ENCODE results near the gene NLGN2.

NLGN2 gene

DNA sequence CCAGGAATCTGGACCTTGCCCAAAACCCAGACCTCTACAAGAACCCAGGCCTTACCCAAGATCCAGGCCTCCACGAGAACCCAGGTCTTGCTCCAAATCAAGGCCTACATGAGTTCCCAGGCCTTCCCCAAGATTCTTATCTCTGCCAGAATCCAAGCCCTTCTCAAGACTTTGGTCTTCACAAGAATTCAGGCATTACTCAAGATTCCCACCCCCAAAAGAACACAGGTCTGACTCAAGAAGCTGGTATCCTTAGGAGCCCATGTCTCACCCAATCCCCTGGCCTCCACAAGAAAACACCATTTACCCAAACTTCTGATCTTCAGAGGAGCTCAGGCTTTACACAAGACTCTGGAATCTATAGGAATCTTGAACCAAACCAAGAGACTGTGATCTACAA is 23.6 kb downstream of the NLGN2 start:
- no peak overlapping the region for H3K4me3 ChIP-seq (ENCODE audit: low read length)
- TF ChIP-seq, protein P1, sequence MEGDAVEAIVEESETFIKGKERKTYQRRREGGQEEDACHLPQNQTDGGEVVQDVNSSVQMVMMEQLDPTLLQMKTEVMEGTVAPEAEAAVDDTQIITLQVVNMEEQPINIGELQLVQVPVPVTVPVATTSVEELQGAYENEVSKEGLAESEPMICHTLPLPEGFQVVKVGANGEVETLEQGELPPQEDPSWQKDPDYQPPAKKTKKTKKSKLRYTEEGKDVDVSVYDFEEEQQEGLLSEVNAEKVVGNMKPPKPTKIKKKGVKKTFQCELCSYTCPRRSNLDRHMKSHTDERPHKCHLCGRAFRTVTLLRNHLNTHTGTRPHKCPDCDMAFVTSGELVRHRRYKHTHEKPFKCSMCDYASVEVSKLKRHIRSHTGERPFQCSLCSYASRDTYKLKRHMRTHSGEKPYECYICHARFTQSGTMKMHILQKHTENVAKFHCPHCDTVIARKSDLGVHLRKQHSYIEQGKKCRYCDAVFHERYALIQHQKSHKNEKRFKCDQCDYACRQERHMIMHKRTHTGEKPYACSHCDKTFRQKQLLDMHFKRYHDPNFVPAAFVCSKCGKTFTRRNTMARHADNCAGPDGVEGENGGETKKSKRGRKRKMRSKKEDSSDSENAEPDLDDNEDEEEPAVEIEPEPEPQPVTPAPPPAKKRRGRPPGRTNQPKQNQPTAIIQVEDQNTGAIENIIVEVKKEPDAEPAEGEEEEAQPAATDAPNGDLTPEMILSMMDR (conservative IDR thresholded peaks at IDR 0.05; ENCODE audit: low read depth, low read length) = no peak
- DNase-seq (ENCODE audit: low read depth) = no peak

DNA sequence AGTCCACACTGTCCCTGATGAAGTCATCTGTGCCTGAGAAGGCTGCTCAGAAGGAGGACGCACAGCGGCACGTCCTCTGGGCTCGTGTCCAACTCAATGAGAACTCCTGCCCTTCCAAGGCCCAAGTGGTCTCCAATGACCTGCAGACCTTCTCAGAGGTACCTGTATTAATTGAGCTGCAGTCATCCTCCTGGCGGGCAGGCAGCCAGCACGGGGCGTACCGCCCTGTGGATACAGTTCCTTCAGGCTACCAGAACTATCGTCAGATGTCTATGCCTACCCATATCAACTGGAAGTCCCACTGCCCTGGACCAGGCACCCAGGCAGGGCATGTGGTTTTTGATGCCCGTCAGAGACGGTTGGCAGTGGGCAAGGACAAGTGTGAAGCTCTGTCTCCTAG is 24.7 kb downstream of the NLGN2 start:
- no peak overlapping the region for H3K4me3 ChIP-seq (ENCODE audit: low read length)
- TF ChIP-seq, protein P1 (conservative IDR thresholded peaks at IDR 0.05; ENCODE audit: low read depth, low read length) = no peak
- DNase-seq (ENCODE audit: low read depth) = no peak

DNA sequence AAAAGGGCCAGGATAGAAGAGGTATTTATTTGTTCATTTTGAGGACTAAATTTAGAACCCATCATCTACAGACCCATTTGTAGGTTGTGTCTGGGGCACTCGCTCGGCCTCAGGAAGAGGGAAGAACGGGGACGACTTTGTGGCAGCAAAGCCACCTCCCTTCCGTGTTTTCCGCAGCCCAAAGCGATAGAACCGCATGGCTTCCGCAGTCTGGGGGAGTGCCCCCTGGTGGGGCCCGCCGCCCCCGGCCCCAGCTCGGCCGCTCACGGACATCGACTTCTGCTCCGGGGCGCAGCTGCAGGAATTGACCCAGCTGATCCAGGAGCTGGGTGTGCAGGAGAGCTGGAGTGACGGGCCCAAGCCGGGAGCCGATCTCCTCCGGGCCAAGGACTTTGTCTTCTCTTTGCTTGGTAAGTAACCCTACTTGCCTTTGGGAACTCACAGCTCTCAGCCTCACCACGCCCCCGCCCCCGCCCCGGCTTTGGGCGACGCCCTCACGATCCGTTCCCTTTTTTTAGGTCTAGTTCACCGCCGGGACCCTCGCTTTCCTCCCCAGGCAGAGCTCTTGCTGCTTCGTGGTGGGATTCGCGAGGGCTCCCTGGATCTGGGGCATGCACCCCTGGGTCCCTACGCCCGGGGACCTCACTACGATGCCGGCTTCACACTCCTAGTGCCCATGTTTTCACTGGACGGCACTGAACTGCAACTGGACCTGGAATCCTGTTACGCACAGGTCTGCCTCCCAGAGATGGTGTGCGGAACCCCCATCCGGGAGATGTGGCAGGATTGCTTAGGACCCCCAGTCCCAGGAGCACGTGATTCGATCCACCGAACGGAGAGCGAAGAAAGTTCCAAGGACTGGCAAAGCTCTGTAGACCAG is 28.3 kb downstream of the NLGN2 start:
- TF ChIP-seq, protein P1 (conservative IDR thresholded peaks at IDR 0.05; ENCODE audit: low read depth, low read length) = peak; percentile 23
- H3K4me3 ChIP-seq (ENCODE audit: low read length) = peak overlapping the region; percentile 70
- no peak for DNase-seq (ENCODE audit: low read depth)

DNA sequence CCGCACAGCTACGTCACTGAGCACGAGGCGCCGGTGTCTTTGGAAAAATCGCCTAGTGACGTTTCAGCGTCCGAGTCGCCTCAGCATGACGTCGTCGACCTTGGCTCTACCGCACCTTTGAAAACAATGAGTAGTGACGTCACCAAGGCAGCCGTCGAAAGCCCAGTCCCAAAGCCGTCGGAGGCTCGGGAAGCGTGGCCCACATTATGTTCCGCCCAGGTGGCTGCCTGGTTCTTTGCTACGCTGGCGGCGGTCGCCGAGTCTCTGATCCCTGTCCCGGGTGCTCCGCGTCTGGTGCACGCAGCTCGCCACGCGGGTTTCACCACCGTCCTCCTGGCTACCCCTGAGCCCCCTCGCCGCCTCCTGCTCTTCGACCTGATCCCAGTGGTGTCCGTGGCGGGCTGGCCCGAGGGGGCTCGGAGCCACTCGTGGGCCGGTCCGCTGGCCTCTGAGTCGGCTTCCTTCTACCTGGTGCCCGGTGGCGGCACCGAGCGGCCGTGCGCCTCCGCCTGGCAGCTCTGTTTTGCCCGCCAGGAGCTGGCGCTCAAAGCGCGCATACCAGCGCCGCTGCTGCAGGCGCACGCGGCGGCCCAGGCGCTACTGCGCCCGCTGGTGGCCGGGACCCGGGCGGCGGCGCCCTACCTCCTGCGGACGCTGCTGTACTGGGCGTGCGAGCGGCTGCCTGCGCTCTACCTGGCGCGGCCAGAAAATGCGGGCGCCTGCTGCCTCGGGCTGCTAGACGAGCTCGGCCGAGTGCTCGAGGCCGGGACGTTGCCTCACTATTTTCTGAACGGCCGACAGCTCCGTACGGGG is 29.1 kb downstream of the NLGN2 start:
- TF ChIP-seq, protein P1 (conservative IDR thresholded peaks at IDR 0.05; ENCODE audit: low read depth, low read length) = peak; percentile 68
- DNase-seq (ENCODE audit: low read depth) = peak; percentile 65
- H3K4me3 ChIP-seq (ENCODE audit: low read length) = peak overlapping the region; percentile 70

DNA sequence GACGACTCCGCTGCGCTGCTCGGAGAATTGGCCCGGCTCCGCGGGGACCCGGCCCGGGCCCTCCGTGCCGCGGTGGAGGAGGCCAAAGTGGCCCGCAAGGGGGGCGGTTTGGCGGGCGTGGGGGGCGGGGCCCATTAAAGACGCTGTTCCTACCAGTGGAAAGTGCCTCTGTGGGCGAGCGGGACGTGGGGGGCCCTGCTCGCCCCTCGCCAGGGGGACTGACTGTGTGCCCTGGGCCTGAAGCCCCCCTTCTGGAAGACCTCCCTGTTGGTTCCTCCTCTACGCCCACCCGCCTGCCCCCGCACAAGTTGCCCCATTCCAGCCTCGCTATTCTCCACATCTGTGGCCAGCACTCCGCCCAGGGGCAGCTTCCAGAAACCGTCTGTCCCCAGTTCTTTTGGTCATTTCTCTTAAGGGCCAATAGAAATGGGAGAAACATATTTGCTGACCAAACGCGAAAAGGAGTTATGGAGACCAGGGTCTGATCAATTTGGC is 29.8 kb downstream of the NLGN2 start:
- TF ChIP-seq, protein P1 (conservative IDR thresholded peaks at IDR 0.05; ENCODE audit: low read depth, low read length) = no peak
- no peak for DNase-seq (ENCODE audit: low read depth)
- H3K4me3 ChIP-seq (ENCODE audit: low read length) = peak overlapping the region; percentile 52

DNA sequence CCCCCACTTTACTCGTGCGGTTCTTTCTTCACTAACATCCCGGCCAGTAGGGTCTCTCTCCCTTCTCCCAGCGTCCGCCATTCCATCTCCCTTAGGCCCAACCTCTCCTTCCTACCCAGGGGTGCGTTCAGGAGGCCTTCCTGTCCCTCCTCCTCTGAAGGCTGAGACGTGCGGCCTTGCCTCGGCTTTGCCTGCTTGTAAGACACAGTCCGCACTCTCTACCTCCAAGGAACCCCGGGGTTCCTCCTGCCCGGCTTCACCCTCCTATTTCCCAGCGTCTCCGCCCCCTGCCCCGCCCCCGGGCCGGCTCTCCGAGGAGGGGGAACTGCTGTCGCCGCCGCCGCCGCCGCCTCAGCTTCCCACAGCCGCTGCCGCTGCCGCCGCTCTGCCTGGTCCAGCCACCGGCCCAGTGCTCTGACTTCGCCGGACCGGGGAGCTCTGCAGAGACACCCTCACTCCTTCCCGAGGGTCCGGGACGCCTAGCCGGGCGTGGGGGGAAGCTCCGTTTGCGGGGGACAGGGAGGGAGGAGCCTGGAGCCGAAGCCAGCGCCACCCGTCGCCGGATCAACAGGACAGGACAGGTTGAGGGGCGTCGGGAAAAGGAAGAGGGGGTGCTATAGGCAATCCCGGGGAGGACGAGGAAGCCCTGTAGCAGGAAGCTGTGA is 30.4 kb downstream of the NLGN2 start:
- peak overlapping the region; percentile 52 for H3K4me3 ChIP-seq (ENCODE audit: low read length)
- TF ChIP-seq, protein P1 (conservative IDR thresholded peaks at IDR 0.05; ENCODE audit: low read depth, low read length) = no peak
- DNase-seq (ENCODE audit: low read depth) = no peak

All from retinal pigment epithelial cell (primary cell).